ENCODE data around the gene DCTPP1.

The DCTPP1 gene

DNA sequence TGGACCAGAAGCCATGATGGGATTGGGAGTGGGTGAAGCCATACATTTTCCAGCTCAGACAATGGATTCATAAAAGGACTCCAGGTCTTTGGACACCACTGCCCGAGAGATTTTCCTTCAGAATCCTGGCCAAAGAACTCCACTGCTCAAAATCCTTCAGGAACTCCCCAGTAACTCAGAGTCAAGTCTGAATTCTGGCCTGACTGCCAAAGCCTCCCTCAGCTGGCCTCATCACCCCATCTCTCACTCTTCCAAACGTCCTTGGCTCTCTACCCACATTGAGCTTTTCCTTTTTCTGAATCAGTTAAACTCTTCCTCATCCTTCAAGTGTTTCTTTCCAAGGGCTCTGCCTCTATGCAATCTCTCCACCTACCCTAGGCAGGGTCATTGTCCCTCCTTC is 46.3 kb downstream of the DCTPP1 start:
- H3K4me2 ChIP-seq (ENCODE audit: insufficient read depth, low read length, poor library complexity, severe bottlenecking) = no peak overlapping the region
- H4K8ac ChIP-seq (ENCODE audit: low read depth, low read length) = no peak overlapping the region
- H3K27me3 ChIP-seq (ENCODE audit: control insufficient read depth in 3 of 3, insufficient read depth in 3 of 3, low read depth in 1 of 3, low read length in 3 of 3) = no peaks in the 10 kb centered on the region
- H2BK12ac ChIP-seq (ENCODE audit: low read length) = no peak overlapping the region
- H3K27ac ChIP-seq (replicated peaks; ENCODE audit: low read length) = no peak overlapping the region
- no peak overlapping the region for H4K91ac ChIP-seq (ENCODE audit: low read depth, low read length, poor library complexity)
- no peak overlapping the region for H3K9ac ChIP-seq (ENCODE audit: low read depth, low read length, poor library complexity)
- DNase-seq (ENCODE audit: low spot score) = no peak
- no CpG with 5 or more reads among the region's 2 CpGs for WGBS, 2 donors (ENCODE audit: extremely low coverage in 2 of 2, insufficient read length in 2 of 2, insufficient replicate concordance in 1 of 2)
- no peak overlapping the region for H3K4ac ChIP-seq (ENCODE audit: low read length)
- H3K23ac ChIP-seq (ENCODE audit: low read depth, low read length, poor library complexity) = no peak overlapping the region
- H3K4me1 ChIP-seq (ENCODE audit: control insufficient read depth in 2 of 2, insufficient read depth in 1 of 2, low read depth in 1 of 2, low read length in 2 of 2) = peaks cover 15 to 16% of the 10 kb centered on the region in 2 donors
- no peak overlapping the region for H2BK15ac ChIP-seq (ENCODE audit: low read length)
- peaks cover 0 to 11% of the 10 kb centered on the region in 2 donors for H3K36me3 ChIP-seq (replicated peaks in 1 of 2; ENCODE audit: control insufficient read depth in 2 of 2, insufficient read depth in 2 of 2, low read length in 2 of 2)
- H3K18ac ChIP-seq (ENCODE audit: low read length) = no peak overlapping the region
- no peak overlapping the region for H2BK120ac ChIP-seq (ENCODE audit: low read depth, low read length)
- H2AFZ ChIP-seq (ENCODE audit: low read length) = no peak overlapping the region
- H2BK5ac ChIP-seq (ENCODE audit: low read length) = no peak overlapping the region
- H3K14ac ChIP-seq (ENCODE audit: low read length) = no peak overlapping the region
- peaks cover 4% of the 10 kb centered on the region for H3K79me1 ChIP-seq (ENCODE audit: low read depth, low read length)
- H2AK5ac ChIP-seq (ENCODE audit: low read depth, low read length) = no peak overlapping the region
- no peaks in the 10 kb centered on the region for H3K9me3 ChIP-seq (replicated peaks in 1 of 2; ENCODE audit: control insufficient read depth in 2 of 2, insufficient read depth in 1 of 2, low read depth in 1 of 2, low read length in 2 of 2)
- H3K4me3 ChIP-seq (ENCODE audit: low read length in 2 of 2) = no peak overlapping the region

DNA sequence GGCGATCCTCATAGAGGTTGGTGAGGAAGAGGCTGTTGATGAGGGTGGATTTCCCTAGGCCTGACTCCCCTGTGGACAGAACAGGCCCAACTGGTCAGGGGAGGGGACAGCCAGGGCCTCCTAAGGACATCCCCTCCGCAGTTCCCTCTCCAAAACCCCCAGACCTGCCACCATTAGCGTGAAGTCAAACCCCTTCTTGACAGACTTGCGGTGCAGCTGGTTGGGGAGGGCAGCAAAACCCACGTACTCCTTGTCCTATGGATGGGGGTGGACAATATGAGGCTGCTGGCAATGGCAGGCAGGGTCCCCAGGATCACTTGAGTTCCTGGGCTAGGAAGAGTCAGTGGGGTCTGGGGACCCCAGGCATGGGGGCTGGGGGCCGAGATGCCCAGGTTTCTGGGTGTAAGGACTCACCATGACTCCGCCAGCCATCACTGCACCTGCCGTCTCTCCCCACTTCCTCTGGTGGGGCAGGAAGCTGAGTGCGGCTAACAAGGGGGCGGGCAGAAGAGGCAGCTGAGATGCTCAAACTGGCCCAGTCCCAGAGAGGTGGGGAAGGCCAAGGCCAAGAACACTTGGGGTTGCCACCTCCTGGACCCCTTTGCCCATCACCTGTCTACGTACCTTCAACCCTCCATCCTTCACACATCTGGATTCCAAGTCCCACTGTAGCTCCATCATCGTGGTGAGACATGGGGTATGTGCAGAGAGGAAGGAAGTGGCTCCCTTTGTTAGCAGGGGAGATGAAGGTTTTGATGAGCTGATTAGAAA is 47.5 kb downstream of the DCTPP1 start, which contains the start of gene SEPTIN1:
SEPTIN1 (minus strand) TSS at position 451 of the 771 bp plus-strand sequence; CDS start at position 432, 19 bp downstream.
- Histone ChIP-seq H4K91ac (ENCODE audit: low read depth, low read length, poor library complexity) (no peak within 1 kb of the TSS), H3K23ac (ENCODE audit: low read depth, low read length, poor library complexity) (no peak within 1 kb of the TSS), H3K9me3 (replicated peaks in 1 of 2; ENCODE audit: control insufficient read depth in 2 of 2, insufficient read depth in 1 of 2, low read depth in 1 of 2, low read length in 2 of 2) (no peaks in the 10 kb centered on the region), H3K4me2 (ENCODE audit: insufficient read depth, low read length, poor library complexity, severe bottlenecking) (no peak within 1 kb of the TSS), H2AK5ac (ENCODE audit: low read depth, low read length) (peak within 1 kb of the TSS; percentile 71), H3K4ac (ENCODE audit: low read length) (no peak within 1 kb of the TSS), H4K8ac (ENCODE audit: low read depth, low read length) (no peak within 1 kb of the TSS), H3K9ac (ENCODE audit: low read depth, low read length, poor library complexity) (no peak within 1 kb of the TSS), H3K36me3 (replicated peaks in 1 of 2; ENCODE audit: control insufficient read depth in 2 of 2, insufficient read depth in 2 of 2, low read length in 2 of 2) (peaks cover 0 to 11% of the 10 kb centered on the region in 2 donors), H3K4me3 (ENCODE audit: low read length in 2 of 2) (no peak within 1 kb of the TSS), H3K27ac (replicated peaks; ENCODE audit: low read length) (no peak within 1 kb of the TSS), H3K27me3 (ENCODE audit: control insufficient read depth in 3 of 3, insufficient read depth in 3 of 3, low read depth in 1 of 3, low read length in 3 of 3) (no peaks in the 10 kb centered on the region), H3K18ac (ENCODE audit: low read length) (no peak within 1 kb of the TSS), H2BK15ac (ENCODE audit: low read length) (no peak within 1 kb of the TSS), H3K4me1 (ENCODE audit: control insufficient read depth in 2 of 2, insufficient read depth in 1 of 2, low read depth in 1 of 2, low read length in 2 of 2) (peaks cover 17 to 20% of the 10 kb centered on the region in 2 donors), H2BK120ac (ENCODE audit: low read depth, low read length) (no peak within 1 kb of the TSS), H3K14ac (ENCODE audit: low read length) (peak within 1 kb of the TSS; percentile 31), H3K79me1 (ENCODE audit: low read depth, low read length) (peaks cover 5% of the 10 kb centered on the region), H2BK5ac (ENCODE audit: low read length) (peak within 1 kb of the TSS; percentile 59), H2BK12ac (ENCODE audit: low read length) (peak within 1 kb of the TSS; percentile 3), H2AFZ (ENCODE audit: low read length) (no peak within 1 kb of the TSS)
- no peak for DNase-seq (ENCODE audit: low spot score)
- WGBS, 2 donors (ENCODE audit: extremely low coverage in 2 of 2, insufficient read length in 2 of 2, insufficient replicate concordance in 1 of 2) = no CpG with 5 or more reads among the region's 12 CpGs

DNA sequence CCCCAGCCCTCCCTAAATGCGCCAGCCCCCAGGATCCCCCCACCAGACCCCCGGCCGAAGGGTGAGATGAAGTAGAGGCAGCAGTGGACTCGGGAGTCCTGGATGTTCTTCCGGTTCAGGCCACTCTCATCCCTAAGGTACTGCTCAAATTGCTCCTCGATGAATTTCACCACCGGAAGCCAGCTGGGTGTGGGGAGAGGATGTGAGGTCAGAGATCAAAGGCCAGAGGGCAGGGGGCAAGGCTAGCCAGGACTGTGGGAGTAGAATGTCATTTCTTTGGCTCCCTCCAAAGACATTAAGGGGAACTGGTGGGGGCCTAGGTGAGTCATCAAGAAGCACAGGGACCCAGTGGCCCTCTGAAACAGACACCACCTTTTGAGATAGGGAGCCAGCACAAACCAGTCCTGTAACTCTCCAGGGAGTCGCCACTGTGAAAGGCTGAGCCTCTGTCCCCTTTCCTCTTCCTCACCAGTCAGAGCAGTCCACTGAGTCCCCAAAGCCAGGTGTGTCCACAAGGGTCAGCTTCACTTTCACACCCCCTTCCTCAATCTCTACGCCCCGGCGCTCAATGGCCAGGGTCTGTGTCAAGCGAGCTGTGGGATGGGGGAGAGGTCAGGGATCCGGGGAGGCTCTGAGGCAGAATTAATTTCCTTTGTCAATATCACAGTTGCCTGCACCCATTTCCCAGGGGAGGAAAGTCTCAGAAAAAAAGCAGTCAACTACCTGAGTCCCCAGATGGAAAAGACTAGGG is 48.4 kb downstream of the DCTPP1 start:
- WGBS, 2 donors (ENCODE audit: extremely low coverage in 2 of 2, insufficient read length in 2 of 2, insufficient replicate concordance in 1 of 2) = no CpG with 5 or more reads among the region's 13 CpGs
- no peak overlapping the region for H2AFZ ChIP-seq (ENCODE audit: low read length)
- no peaks in the 10 kb centered on the region for H3K27me3 ChIP-seq (ENCODE audit: control insufficient read depth in 3 of 3, insufficient read depth in 3 of 3, low read depth in 1 of 3, low read length in 3 of 3)
- H2BK12ac ChIP-seq (ENCODE audit: low read length) = peak overlapping the region; percentile 3
- no peak overlapping the region for H3K4me2 ChIP-seq (ENCODE audit: insufficient read depth, low read length, poor library complexity, severe bottlenecking)
- no peaks in the 10 kb centered on the region for H3K9me3 ChIP-seq (replicated peaks in 1 of 2; ENCODE audit: control insufficient read depth in 2 of 2, insufficient read depth in 1 of 2, low read depth in 1 of 2, low read length in 2 of 2)
- no peak overlapping the region for H3K9ac ChIP-seq (ENCODE audit: low read depth, low read length, poor library complexity)
- H3K23ac ChIP-seq (ENCODE audit: low read depth, low read length, poor library complexity) = no peak overlapping the region
- peaks cover 0 to 11% of the 10 kb centered on the region in 2 donors for H3K36me3 ChIP-seq (replicated peaks in 1 of 2; ENCODE audit: control insufficient read depth in 2 of 2, insufficient read depth in 2 of 2, low read length in 2 of 2)
- H3K4ac ChIP-seq (ENCODE audit: low read length) = no peak overlapping the region
- peak overlapping the region; percentile 33 for H2BK15ac ChIP-seq (ENCODE audit: low read length)
- DNase-seq (ENCODE audit: low spot score) = no peak
- H3K79me1 ChIP-seq (ENCODE audit: low read depth, low read length) = peaks cover 5% of the 10 kb centered on the region
- no peak overlapping the region for H3K4me3 ChIP-seq (ENCODE audit: low read length in 2 of 2)
- no peak overlapping the region for H3K18ac ChIP-seq (ENCODE audit: low read length)
- no peak overlapping the region for H3K14ac ChIP-seq (ENCODE audit: low read length)
- peak overlapping the region; percentile 59 for H2BK5ac ChIP-seq (ENCODE audit: low read length)
- H4K8ac ChIP-seq (ENCODE audit: low read depth, low read length) = no peak overlapping the region
- no peak overlapping the region for H2BK120ac ChIP-seq (ENCODE audit: low read depth, low read length)
- peak overlapping the region; percentile 71 for H2AK5ac ChIP-seq (ENCODE audit: low read depth, low read length)
- no peak overlapping the region for H4K91ac ChIP-seq (ENCODE audit: low read depth, low read length, poor library complexity)
- H3K27ac ChIP-seq (replicated peaks; ENCODE audit: low read length) = peak overlapping the region; percentile 22
- H3K4me1 ChIP-seq (ENCODE audit: control insufficient read depth in 2 of 2, insufficient read depth in 1 of 2, low read depth in 1 of 2, low read length in 2 of 2) = peaks cover 21 to 24% of the 10 kb centered on the region in 2 donors

DNA sequence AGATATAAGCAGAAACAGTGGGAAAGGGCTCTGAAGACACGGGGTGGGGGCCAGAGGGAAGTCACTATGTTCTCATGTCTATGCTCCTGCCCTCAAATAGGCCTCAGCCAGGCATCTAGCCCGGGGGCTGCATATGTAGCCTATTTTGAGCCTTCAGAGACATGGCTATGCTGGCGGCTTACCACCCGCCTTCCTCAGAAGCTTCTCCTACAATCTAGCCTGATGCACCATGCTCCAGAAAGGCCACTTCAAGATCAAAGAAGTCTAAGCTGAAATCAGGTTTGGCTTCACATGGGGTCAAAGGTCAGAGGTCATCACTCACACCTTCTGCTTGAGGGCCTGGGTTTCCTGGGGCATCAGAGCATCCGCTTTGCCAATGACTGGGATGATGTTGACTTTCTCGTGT is 49.0 kb downstream of the DCTPP1 start:
- H2AK5ac ChIP-seq (ENCODE audit: low read depth, low read length) = peak overlapping the region; percentile 71
- no peak overlapping the region for H3K4me2 ChIP-seq (ENCODE audit: insufficient read depth, low read length, poor library complexity, severe bottlenecking)
- no peaks in the 10 kb centered on the region for H3K9me3 ChIP-seq (replicated peaks in 1 of 2; ENCODE audit: control insufficient read depth in 2 of 2, insufficient read depth in 1 of 2, low read depth in 1 of 2, low read length in 2 of 2)
- peak overlapping the region; percentile 59 for H2BK5ac ChIP-seq (ENCODE audit: low read length)
- H4K91ac ChIP-seq (ENCODE audit: low read depth, low read length, poor library complexity) = no peak overlapping the region
- H3K9ac ChIP-seq (ENCODE audit: low read depth, low read length, poor library complexity) = no peak overlapping the region
- peak overlapping the region; percentile 4 for H4K8ac ChIP-seq (ENCODE audit: low read depth, low read length)
- H3K23ac ChIP-seq (ENCODE audit: low read depth, low read length, poor library complexity) = no peak overlapping the region
- H3K14ac ChIP-seq (ENCODE audit: low read length) = no peak overlapping the region
- H3K4me3 ChIP-seq (ENCODE audit: low read length in 2 of 2) = no peak overlapping the region
- no peak overlapping the region for H3K4ac ChIP-seq (ENCODE audit: low read length)
- H2BK15ac ChIP-seq (ENCODE audit: low read length) = no peak overlapping the region
- no peak for DNase-seq (ENCODE audit: low spot score)
- H3K36me3 ChIP-seq (replicated peaks in 1 of 2; ENCODE audit: control insufficient read depth in 2 of 2, insufficient read depth in 2 of 2, low read length in 2 of 2) = peaks cover 0 to 11% of the 10 kb centered on the region in 2 donors
- H3K4me1 ChIP-seq (ENCODE audit: control insufficient read depth in 2 of 2, insufficient read depth in 1 of 2, low read depth in 1 of 2, low read length in 2 of 2) = peaks cover 24 to 26% of the 10 kb centered on the region in 2 donors
- H3K18ac ChIP-seq (ENCODE audit: low read length) = no peak overlapping the region
- H2BK12ac ChIP-seq (ENCODE audit: low read length) = no peak overlapping the region
- peak overlapping the region; percentile 22 for H3K27ac ChIP-seq (replicated peaks; ENCODE audit: low read length)
- no CpG with 5 or more reads among the region's 6 CpGs for WGBS, 2 donors (ENCODE audit: extremely low coverage in 2 of 2, insufficient read length in 2 of 2, insufficient replicate concordance in 1 of 2)
- no peak overlapping the region for H2AFZ ChIP-seq (ENCODE audit: low read length)
- no peak overlapping the region for H2BK120ac ChIP-seq (ENCODE audit: low read depth, low read length)
- H3K79me1 ChIP-seq (ENCODE audit: low read depth, low read length) = peaks cover 5% of the 10 kb centered on the region
- H3K27me3 ChIP-seq (ENCODE audit: control insufficient read depth in 3 of 3, insufficient read depth in 3 of 3, low read depth in 1 of 3, low read length in 3 of 3) = no peaks in the 10 kb centered on the region

Measured in neuronal stem cell (in vitro differentiated cells).